Uterus (tissue), 2 donors: ENCODE results near the gene RHO.

Experiments
- POLR2A ChIP-seq, 2 donors: fragments of 450-650 bp; IDR thresholded peaks; one replicate each; pipeline ENCODE4 v1.6.1; 2016; ENCODE audit warnings: antibody characterized with exemption in 2 of 2, mild to moderate bottlenecking in 1 of 2, moderate library complexity in 1 of 2
- TF ChIP-seq, protein P1 (sequence below), 4 experiments: fragments of 200-600 bp in 2 of 4; fragments of 450-650 bp in 2 of 4; sonication (generic) in 2 of 4; IDR thresholded peaks; one replicate each; pipeline ENCODE4 v1.5.1; 2016 to 2019; ENCODE audit warnings: antibody characterized with exemption in 4 of 4, mild to moderate bottlenecking in 2 of 4, moderate library complexity in 1 of 4

DNA sequence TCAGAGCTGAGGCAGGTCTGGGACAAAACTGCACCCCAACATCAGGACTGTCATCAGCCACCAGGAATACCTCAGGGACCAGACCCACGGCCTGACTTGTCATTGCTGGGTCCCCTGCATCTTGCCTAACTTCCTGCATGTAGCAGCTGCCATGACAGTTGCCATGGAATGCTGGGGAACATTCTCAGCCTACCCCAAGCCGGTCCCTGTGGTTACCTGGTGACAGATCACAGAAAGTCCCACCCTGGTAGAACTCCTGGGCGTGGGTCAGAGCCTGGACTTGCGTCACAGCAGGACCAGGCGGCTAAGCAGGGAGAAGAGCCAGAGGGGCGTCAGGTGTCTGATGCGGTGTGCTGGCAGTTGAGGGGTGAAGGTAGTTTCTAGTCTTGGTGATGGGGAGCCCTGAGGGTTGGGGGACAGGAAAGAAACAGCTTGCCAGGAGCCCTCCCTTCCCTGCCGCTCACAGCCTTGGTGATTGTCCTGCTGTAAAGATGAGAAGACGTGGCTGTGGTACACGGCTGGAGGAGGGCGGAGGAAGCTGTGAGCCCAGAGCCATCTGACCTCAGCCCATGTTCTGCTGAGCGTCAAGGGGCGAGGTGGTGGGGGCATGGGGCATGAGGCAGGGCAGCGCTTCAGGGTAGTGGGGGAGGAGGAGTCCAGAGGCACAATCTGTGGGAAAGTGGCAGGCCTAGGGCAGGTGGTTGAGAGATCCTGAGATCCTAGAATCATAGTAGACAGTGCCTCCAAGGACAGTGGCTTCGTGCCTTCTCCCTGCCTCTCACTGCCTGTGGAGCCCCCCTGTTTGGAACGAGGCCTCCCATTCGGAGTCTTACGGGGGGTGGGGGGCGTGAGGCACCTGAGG lies 19.9 kb downstream of the RHO start:
- TF ChIP-seq, protein P1, sequence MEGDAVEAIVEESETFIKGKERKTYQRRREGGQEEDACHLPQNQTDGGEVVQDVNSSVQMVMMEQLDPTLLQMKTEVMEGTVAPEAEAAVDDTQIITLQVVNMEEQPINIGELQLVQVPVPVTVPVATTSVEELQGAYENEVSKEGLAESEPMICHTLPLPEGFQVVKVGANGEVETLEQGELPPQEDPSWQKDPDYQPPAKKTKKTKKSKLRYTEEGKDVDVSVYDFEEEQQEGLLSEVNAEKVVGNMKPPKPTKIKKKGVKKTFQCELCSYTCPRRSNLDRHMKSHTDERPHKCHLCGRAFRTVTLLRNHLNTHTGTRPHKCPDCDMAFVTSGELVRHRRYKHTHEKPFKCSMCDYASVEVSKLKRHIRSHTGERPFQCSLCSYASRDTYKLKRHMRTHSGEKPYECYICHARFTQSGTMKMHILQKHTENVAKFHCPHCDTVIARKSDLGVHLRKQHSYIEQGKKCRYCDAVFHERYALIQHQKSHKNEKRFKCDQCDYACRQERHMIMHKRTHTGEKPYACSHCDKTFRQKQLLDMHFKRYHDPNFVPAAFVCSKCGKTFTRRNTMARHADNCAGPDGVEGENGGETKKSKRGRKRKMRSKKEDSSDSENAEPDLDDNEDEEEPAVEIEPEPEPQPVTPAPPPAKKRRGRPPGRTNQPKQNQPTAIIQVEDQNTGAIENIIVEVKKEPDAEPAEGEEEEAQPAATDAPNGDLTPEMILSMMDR (IDR thresholded peaks at IDR 0.05), result no peak
- no peak for TF ChIP-seq POLR2A (IDR thresholded peaks at IDR 0.05)
